ENCODE data around the gene HYAL2. TPM values are rescaled to one million over a fixed set of nuclear protein-coding genes. Genes with fewer than 3 reads are reported as not detected.
A peak's percentile ranks its signal among the peaks of the same experiment; 100 is the strongest.

HYAL2 gene
- total RNA-seq, 1 experiment from 2014 or later = 12.6 TPM

DNA sequence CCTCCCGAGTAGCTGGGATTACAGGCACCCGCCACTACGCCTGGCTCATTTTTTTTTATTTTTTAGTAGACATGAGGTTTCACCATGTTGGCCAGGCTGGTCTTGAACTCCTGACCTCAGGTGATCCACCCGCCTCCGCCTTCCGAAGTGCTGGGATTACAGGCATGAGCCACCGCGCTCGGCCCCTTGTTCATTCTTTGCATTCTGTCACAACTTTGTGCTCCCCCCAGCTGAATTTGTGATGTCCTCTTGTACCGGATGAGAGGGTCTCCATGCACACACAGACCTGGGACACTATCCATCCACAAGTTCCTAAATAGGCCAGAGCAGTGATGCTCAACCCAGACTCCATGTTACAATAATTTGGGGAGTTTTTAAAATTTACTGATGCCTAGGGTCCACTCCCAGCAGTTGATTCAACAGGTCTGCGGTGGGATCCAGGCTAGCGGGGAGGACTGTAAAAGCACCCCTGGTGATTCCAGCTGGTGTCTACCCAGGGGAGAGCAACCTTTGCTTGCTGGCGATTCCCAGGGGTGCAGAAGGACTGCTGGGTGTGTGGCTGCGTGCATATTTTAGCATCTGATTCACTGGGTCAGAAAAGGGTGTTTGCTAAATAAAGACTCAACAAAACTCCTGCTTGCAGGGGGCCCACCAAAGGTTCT is 17.1 kb upstream of the HYAL2 start:
- TF ChIP-seq, protein P1, sequence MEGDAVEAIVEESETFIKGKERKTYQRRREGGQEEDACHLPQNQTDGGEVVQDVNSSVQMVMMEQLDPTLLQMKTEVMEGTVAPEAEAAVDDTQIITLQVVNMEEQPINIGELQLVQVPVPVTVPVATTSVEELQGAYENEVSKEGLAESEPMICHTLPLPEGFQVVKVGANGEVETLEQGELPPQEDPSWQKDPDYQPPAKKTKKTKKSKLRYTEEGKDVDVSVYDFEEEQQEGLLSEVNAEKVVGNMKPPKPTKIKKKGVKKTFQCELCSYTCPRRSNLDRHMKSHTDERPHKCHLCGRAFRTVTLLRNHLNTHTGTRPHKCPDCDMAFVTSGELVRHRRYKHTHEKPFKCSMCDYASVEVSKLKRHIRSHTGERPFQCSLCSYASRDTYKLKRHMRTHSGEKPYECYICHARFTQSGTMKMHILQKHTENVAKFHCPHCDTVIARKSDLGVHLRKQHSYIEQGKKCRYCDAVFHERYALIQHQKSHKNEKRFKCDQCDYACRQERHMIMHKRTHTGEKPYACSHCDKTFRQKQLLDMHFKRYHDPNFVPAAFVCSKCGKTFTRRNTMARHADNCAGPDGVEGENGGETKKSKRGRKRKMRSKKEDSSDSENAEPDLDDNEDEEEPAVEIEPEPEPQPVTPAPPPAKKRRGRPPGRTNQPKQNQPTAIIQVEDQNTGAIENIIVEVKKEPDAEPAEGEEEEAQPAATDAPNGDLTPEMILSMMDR (IDR thresholded peaks at IDR 0.05; ENCODE audit: unreplicated experiment) = no peak
- DNase-seq (ENCODE audit: unreplicated experiment) = no peak
- peaks cover 13% of the 10 kb centered on the region for H3K4me1 Mint-ChIP-seq (ENCODE audit: insufficient read depth, unreplicated experiment)
- no peaks in the 10 kb centered on the region for H3K27me3 Mint-ChIP-seq (ENCODE audit: insufficient read depth, unreplicated experiment)
- BruUV-seq (replicated peaks) = no TSS peak
- CTCF ChIA-PET = interaction anchor here (1.8 to 4.6 kb wide), 2 partner anchors 9 to 275 kb away, joined by 5 to 40 read pairs; partner anchors contain the start of genes CYB561D2 and NPRL2
- H3K9me3 Mint-ChIP-seq (ENCODE audit: unreplicated experiment) = no peaks in the 10 kb centered on the region
- H3K4me3 Mint-ChIP-seq (ENCODE audit: unreplicated experiment) = no peak overlapping the region
- no peak overlapping the region for H3K27ac Mint-ChIP-seq (ENCODE audit: low read depth, unreplicated experiment)
- H3K36me3 Mint-ChIP-seq (ENCODE audit: insufficient read depth, unreplicated experiment) = peaks cover 8% of the 10 kb centered on the region
- intact Hi-C loops (cut with micrococcal nuclease) = no loop called here
- POLR2A ChIA-PET = interaction anchor here (1.3 kb wide), 1 partner anchor 11 kb away, joined by 4 read pairs; the partner anchor contains the start of genes CYB561D2 and NPRL2

- Mint-ChIP-seq H3K27ac (ENCODE audit: low read depth, unreplicated experiment) (no peak overlapping the region), H3K36me3 (ENCODE audit: insufficient read depth, unreplicated experiment) (peaks cover 15% of the 10 kb centered on the region), H3K4me1 (ENCODE audit: insufficient read depth, unreplicated experiment) (peaks cover 19% of the 10 kb centered on the region), H3K4me3 (ENCODE audit: unreplicated experiment) (peak overlapping the region; percentile 85), H3K9me3 (ENCODE audit: unreplicated experiment) (no peaks in the 10 kb centered on the region), H3K27me3 (ENCODE audit: insufficient read depth, unreplicated experiment) (no peaks in the 10 kb centered on the region)
- BruUV-seq (replicated peaks) = no TSS peak
- TF ChIP-seq, protein P1 (IDR thresholded peaks at IDR 0.05; ENCODE audit: unreplicated experiment) = no peak
- no peak for DNase-seq (ENCODE audit: unreplicated experiment)
- ChIA-PET CTCF (interaction anchor here (0.6 to 4.6 kb wide), 4 partner anchors 9 to 1604 kb away, joined by 5 to 40 read pairs (median 12); partner anchors contain the start of genes CYB561D2 and NPRL2), POLR2A (interaction anchor here (3.9 to 4.9 kb wide), 2 partner anchors 10 kb away, joined by 58 to 79 read pairs; partner anchors contain the start of genes CYB561D2, NPRL2 and TUSC2)
- intact Hi-C loops (cut with micrococcal nuclease) = no loop called here
Measured at GRCh38 chr3:50338965-50339364, 16.4 kb upstream of the HYAL2 start.

DNA sequence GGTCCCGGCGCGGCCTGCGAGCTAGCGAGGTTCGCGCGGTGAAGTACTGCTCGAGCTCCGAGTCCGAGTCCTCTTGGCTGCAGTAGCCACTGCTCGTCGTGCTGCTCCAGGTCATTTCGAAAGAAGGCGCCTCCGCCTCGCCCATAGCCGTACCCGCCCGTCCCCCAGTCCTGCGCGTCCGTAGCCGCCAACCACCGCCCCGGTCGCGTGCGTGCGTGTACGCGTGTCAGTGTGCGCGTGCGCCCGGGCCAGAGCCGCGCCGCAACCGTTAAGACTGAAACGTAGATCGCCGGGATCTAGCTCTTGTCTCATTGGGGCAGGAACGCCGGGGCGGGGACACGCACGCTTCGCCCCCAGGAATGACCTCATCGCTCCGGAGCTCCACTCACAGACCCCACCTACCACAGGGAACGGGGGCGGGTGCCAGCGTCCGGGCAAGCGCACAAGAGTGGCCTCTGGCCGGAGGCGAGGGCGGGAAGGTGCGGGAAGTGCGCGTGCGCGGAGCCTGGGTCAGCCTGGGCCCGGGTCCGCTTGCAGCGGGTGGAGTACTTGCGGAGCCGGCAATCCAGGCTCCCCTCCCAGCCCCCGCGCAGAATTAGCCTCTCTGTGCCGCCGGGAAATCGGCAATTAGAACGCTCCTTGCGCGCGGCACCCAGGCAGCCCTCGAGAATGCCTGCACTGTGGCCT is 14.8 kb upstream of the HYAL2 start:
- ChIA-PET POLR2A (interaction anchor here (0.6 to 4.9 kb wide), 24 partner anchors 8 to 1615 kb away, joined by 3 to 79 read pairs (median 6); partner anchors contain the start of genes CYB561D2, DCAF1, GNAI2 and HYAL2), CTCF (interaction anchor here (0.8 to 4.6 kb wide), 9 partner anchors 9 to 232 kb away, joined by 3 to 40 read pairs (median 4); partner anchors contain the start of genes CYB561D2, HEMK1, IFRD2 and NPRL2)
- Mint-ChIP-seq H3K9me3 (ENCODE audit: unreplicated experiment) (no peaks in the 10 kb centered on the region), H3K27me3 (ENCODE audit: insufficient read depth, unreplicated experiment) (no peaks in the 10 kb centered on the region), H3K27ac (ENCODE audit: low read depth, unreplicated experiment) (peak overlapping the region; percentile 91), H3K36me3 (ENCODE audit: insufficient read depth, unreplicated experiment) (peaks cover 30% of the 10 kb centered on the region), H3K4me1 (ENCODE audit: insufficient read depth, unreplicated experiment) (peaks cover 22% of the 10 kb centered on the region), H3K4me3 (ENCODE audit: unreplicated experiment) (peak overlapping the region; percentile 85)
- TF ChIP-seq, protein P1 (IDR thresholded peaks at IDR 0.05; ENCODE audit: unreplicated experiment) = no peak
- DNase-seq (ENCODE audit: unreplicated experiment) = peak; percentile 99
- no TSS peak for BruUV-seq (replicated peaks)
- intact Hi-C loops (cut with micrococcal nuclease) = no loop called here
